ENCODE data around the gene KCNJ15.

Gene KCNJ15

DNA sequence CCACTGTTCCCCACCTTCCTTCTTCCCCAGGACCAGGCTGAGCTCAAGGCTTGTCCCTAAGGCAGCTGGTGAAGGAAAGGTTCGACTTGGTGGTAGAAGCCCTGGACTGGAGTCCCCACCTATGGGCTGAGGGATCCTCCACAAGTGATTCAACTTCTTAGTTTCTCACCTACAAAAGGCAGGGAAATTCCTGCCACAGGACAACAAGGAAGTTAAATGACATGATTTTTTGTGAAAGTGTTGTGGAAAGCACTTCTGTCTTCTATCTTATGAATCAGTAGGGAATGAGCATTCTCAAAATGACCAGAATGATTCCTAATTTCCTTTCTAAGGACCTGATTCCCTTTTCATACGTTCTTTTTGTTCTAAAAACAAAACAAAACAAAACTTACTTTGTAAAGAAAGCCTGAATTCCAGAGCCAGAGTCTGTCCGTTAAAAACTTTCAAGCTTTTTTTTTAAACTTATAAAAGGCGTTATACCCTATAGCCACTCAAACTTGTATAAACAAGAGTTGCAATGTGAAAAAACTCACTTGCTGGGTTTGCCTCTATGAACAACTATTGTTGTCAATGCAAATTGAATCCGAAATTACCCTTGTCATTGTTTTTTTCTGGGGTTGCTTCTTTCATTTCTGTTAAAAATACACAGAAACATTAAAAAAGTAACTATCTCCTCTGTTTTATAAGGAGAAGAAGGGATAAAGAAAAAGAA, 12.2 kb downstream of the KCNJ15 start:
- no peak for DNase-seq

DNA sequence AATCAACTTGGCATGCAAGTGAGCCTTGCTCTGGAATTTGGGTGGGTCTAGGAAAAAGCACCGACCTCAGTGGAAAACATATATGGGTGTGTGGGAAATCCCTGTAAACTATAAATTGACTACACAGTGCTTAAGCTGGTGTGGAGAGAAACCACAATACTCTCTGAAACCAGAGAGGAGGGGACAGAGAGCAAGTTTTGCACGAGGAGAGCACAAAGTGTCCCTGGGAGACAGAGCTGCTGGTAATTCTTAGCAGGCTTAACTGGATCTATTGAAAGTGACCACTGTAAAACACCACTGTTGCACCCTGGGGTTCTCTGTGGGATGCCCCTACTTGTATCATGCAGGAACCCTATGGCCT, 12.8 kb downstream of the KCNJ15 start:
- DNase-seq = no peak

DNA sequence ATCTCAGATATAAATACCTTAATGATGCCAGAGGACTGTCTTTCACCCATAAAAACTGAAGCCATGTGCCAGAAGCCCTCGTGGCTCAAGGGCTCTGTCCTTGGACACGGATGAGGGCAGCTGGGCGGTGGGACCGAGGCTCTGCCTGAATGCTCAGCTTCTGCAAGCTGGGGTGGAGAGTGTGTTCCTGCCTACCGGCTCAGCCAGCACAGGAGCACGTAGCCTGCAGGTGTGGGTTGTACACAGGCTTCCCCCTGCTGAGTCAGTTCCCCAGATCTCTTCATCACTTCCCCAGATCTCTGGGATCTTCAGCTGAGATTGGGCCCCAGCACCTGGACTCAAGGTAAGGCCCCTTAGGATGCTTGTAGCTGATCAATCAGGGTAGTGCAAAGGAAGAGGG, 15.4 kb downstream of the KCNJ15 start:
- no peak for DNase-seq

DNA sequence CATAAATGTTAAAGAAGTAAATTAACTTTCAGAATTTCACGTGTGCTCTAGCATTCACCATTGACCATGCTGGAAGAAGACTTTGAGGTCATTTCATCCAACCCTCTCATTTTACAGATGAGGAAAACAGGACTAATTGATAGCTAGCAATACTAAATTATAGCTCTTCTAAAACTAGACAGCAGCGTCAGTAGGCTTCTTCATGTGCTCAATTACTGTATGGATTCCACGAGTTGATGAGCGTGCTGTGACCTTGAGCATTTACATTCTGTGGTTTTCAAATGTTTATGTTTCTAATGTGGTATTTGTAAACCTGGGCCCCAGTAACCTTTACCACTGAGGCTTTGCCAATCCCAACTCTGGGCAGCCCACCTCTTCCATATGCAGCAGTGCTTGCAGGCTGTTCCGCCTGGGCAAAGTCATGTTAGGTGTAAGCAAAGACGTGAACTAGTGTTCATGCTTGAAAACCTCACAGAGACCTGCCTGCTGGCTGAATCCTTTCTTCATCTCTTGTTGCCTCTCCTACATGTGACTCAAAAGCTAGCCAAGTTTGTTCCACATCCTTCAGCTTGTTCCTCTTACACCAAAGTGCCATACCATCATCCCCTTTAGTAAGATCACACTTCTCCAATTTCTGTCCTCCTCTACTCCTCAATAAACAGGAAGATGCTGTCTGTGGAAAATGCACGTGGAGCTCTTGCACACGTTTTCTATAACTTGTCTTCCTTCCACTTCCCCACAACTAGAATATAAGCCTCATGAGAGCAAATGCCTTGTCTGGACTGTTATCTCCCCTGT, 17.2 kb downstream of the KCNJ15 start:
- no peak for DNase-seq

DNA sequence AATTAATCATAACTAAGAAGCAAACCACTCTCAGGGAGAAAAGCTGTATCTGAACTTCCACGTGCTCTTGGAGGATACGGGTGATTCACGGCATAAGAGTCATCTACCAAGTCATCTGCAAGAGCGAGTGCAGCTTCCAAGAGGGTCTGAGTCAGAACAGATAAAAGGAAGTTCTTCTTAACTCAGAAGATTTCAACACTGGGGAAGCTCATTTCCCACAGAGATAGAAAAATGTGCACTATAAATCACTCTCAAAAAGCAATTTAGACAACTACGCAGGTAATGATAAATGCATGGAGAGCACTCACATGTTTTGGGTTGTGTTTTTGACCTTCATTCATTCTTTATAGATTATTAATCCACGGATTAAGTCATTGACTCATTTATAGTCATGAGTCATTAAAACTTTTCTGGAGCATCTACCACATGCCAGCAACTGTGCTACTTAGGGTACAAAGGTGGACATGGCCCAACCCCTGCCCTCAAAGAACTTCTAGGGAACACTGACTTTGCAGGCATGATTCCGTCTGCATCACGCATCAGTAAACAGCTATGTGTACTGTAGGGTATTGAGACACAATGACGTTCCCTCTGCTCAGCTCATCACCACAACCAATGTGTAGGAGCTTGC, 20.8 kb downstream of the KCNJ15 start:
- no peak for DNase-seq

DNA sequence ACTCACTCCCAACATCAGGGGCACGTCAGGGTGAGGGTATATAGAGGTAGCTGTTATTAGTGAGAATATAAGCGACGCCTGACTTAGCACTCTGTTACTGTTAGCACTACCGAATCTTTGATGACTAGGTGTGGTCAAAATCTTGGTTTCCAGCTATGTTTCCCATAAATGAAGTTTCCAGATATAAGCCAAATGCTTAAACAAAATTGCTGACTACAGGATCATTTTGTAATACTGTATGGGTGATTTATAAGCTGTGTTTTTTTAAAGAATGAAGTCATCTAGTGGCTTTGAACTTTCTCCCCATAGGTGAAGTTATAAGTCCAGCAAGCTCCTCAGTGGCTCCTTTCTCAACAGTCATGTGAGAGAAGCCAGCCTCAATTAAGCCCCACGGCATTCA, 23.7 kb downstream of the KCNJ15 start:
- DNase-seq = no peak

DNA sequence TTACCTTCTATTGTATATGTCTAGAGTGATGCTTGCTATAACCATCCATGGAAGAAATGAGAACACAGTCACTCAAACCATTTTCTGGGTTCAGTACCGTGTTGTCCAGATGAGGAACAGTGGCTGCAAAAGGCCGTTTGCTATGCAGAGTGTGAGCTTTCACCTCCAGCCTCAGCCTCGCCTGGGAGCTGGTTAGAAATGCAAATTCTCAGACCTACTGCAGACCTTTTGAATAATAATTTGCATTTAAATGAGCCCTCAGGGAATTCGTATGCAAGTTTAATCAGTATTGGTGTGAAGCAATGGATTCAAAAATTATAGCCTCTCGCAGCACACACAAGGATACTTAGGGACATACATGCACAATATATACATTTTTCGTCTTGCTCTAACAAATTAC, 24.1 kb downstream of the KCNJ15 start:
- DNase-seq = no peak

DNA sequence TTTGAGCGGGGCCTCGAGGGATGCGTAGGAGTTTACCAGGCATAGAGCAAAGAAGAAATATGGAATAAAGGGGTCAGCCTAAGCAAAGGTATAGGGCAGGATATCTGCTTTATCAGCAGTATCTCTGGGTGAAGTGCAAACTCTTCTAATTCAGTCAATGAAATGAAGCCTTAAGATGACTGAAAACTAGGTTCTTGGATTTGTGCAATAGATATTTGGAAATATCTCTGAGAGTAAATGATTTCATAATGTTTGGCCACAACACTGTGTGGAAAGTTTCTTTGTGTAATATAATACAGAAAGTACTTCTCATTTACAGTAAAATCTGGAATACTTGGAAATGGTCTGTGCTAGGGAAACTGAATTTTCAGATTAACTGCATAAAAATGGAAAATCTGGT, 26.1 kb downstream of the KCNJ15 start:
- no peak for DNase-seq

DNA sequence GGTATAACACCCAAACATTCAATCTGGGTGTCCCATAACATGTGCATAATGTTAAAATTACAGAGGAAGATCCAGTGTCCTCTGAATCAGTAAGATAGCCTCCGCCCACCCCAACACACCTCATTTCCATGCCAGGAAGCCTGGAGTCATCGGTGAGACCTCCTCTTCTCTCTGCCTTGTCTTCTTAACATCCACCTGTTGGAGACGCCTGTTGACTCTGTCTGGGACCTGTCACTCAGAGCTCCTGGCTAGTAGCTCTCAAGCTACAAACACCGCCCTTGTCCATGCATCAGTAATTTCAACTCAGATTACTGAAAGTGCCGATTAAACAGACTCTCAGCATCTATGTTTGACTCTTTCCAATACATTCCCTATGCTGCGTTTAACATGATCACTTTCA, 27.4 kb downstream of the KCNJ15 start:
- DNase-seq = no peak

DNA sequence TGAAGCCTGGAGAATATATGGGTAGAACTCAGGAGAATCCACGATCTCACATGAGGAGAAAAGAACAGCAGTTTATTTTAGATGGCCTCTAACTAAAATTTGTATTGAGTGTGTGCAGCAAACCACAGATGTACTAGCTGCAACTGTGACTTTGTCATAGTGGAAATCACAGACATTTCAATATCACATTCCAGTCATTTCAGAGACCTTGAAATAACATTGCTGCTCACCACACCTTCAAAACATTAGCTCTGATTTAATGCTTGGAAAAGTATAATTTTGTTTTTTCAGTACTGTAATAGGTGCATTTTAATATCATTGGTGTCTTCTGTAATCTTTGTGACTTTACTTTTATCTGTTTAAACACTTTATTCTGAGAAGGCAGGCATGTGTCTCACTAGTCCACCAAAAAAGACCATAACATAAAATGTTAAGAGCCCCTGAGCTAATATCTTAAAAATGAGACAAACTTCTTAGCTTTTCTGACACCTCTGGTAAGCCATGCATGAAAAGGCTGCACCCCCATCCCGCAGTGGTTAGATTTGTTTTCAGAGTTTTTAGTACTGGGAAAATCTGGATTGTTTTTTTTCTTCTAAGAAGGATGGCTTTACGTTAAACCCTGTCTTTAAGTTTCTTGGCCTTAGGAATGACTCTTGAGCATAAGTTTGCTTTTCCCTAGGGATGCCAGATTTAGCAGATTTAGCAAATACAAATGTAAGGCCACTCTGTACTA, 30.1 kb downstream of the KCNJ15 start:
- DNase-seq = no peak

DNA sequence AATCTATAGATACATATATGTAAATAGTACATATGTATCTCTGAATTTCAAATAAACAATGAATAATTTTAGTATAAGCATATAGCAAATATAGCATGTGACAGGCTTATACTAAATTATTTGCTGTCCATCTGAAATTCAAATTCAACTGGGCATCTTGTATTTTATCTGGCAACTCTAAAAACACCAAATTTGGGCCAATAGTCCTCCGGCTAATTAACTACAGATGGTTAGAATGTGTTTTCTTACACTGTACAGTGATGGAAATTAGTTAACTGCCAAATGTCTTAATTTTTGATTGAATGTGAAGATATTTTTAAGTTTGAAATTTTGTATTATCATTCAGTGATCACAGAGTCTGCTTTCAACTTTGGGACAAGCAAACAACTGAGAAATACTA, 30.7 kb downstream of the KCNJ15 start:
- DNase-seq = no peak

DNA sequence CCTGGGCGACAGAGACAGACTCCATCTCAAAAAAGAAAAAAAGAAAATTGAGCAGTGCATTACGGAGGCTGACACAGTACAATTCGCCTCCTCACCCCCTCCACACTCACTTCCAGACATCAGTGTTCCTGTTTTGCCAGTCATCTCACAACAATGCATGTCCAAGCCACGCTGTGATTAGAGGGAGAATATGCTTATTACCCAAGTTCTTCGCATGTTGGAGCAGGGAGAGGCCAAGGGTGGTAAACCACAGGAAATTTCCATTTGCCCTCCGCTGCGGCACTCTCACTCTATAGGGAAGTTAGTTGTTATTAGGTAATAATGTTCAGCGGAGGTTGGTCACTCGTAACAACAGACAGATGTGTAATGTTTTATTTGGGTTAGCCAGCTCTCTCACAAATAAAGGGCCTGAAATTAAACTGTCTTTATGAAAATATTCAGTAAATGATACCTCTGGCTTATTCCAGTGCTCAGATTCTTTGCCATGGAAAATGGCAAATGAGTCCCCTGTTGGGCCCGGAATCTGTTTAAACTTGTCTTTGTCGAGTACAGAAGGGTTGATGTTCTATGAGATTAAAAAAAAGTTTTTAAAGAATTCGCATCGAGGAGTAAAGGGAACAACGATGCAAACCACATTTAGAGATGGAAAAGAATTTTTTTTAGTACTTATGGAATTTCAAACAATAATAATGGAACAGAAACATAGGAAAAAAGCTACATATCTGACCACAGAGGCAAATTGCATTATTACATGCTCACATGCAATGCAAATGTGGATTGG, 33.1 kb downstream of the KCNJ15 start:
- no peak for DNase-seq

DNA sequence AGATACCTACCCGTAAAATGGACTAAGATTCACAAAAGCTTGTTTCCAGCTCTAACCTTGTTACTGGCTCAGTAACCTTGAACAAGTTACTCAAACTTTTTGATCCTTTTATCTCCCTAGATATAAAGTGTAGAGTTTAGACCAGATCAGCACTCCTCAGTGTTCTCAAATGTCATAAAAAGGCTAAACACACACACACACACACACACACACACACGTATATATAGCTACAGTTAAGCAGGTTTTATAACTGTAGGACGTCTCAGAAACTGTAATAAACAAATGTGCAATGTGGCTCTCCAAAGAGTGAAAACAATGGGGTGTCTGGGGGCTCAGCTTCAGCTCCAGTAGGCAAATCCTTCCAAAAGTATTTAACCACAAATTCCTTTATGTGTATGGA, 34.0 kb downstream of the KCNJ15 start:
- no peak for DNase-seq

DNA sequence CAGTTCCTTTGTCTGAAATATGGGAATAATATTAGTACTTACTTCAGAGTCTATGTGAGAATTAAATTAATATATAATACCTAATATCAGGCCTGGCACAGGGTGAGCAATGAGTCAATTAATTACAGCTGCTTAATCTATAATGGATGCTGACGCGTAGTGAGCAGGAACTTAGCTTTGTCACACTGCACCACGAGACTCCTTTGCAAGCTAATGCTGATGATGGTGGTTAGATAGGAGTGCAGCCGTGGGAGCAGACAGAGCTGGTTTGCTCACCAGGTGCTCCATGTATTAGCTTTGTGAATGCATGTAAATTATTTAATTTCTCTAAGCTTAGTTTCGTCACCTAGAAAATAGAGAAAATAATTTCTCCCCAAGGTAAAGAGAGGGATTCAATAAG, 35.1 kb downstream of the KCNJ15 start:
- DNase-seq = no peak

DNA sequence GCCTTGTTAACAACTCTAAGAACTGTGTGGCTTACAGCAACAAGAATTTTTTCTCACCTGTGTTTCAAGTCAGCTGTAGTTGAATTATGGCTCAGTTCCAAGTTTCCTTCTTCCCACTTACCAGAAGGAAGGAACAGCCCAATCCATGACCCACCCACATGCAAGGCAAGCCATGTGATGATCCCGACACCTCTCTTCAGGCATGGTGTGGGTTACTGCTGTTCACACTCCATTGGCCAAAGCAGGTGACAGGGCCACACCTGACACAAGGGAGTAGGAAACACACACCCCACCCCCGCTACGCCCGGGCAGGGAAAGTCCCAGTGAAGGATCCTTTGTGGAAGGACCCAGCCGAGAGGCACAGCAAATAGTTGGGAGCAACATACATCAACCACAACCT, 36.3 kb downstream of the KCNJ15 start:
- no peak for DNase-seq

DNA sequence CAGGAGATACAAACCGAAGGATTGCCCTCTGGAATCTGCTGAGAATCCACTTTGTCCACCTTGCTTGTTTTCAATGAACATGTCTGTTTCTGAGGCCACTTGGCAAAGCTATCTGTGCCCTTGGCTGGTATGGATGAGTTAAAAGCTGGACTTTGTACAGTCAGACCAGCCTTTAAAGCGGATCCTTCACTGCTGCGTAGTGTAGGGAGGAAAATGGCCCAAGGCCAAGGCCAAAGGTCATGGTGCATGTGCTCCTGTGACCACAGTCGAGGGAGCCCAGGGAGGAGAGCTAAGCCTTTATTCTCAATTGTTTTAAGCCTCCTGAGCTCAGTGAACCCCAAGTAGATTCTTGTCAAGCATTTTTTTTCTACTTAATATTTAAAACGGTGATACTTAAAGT, 37.0 kb downstream of the KCNJ15 start:
- no peak for DNase-seq

DNA sequence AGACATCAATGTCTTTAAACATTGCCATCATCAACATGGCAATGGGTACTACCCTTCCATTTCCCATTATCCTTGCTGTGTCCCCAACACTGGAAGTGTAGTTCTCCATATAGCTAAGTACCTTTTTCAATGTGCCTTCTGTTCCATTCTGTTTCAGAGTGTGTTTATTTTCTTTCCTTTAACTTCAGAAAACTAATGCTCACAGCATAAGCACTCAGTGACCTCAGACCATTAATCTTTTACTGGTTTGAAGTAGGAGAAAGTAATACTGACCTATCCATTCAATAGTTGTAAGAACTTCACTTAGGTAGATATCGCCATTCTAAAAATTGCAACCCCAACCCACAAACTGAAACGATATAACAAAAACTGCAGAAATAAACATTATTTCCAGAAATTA, 37.8 kb downstream of the KCNJ15 start:
- DNase-seq = no peak

DNA sequence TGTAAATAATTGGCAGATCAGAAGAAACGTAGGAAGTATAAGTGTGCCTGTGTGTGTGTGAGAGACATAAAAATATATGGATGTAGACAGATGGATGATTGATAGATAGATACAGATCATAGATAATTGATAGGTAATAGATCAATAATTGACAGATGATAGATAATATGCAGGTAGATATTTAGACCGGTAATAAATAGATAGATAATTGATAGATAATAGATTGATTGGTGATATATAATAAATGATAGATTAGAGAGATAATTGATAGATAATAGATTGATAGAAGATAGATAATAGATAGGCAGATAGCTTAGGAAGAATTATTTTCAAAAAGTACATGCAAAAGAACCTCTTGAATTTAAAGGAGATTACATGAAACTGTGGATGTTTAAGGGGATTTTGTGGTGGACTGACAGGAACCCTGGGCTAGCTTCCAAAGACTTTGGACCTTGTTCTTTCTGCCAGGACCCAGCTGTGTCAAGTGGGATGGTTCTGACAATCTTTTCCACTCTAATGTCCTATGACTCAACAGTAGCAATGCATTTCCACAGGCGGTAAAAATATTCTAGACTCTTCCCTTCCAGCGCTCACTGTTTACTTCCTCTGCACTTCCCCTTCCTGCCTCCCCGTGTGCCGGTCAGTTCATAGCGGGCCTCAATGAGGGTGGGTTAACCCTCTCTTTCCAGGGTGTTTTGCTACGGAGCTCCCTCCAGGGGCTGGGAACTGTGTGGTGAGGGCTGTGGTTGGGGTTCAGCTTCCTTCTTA, 39.4 kb downstream of the KCNJ15 start:
- no peak for DNase-seq

DNA sequence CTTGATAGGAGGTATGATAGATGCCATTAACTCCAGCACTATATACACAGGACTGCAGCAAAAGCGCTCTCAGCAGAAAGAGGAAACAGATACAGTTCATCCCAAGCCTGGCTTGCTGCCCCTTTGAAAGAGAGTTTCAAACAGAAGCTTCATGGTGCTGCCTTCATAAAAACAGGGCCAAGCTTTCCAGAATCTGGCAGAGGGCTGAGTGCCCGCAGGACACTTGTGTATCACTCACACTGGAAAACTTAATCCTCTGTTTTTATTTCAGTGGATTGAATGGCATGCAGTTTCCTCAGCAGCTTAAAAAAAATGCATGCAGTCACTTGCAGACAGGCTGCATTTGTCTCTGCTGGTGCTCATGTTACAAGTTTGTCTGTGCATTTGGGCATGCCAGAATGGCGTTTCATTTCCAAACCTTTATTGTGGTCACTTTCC, 40.4 kb downstream of the KCNJ15 start:
- DNase-seq = no peak

DNA sequence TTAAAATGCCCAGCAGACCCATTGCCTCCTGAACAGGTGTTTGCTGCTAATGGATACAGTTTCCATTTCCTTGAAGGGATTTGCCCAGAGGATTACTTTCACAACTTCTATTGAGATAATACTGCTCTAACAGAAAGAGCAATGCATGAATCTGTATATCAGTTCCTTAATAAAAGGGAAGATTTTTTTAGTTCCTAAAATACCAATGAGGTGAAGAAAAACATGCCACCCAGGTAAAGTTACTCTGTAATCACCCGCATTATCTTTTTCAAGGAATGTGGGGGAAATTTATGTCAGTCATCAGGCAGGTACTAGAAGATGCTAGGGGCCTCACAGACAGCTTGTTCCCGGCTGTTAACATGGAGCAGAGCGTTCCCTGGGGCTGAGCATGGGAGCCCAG, 41.1 kb downstream of the KCNJ15 start:
- DNase-seq = no peak

DNA sequence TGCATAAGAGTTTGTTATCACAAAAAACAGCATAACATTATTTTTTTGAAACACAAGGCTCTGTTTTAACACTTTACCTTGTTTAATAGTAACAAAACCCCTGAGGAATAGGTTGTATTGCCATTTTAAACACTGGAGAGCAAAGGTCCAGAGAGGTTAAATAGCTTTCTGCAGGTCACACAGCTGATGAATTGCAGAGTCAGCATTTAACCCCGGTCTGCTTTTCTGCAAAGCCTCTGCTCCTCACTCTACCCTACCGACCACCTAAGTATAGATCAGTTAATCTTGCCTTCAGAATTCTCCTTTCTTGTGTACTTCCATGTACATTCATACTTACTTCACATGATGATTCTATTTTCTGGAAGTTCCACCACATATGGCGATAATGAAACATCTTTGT, 42.0 kb downstream of the KCNJ15 start:
- DNase-seq = no peak

DNA sequence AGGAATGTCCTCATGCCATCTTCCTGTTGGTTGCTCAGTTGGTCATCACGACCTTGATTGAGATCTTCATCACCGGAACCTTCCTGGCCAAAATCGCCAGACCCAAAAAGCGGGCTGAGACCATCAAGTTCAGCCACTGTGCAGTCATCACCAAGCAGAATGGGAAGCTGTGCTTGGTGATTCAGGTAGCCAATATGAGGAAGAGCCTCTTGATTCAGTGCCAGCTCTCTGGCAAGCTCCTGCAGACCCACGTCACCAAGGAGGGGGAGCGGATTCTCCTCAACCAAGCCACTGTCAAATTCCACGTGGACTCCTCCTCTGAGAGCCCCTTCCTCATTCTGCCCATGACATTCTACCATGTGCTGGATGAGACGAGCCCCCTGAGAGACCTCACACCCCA, 42.9 kb downstream of the KCNJ15 start:
- DNase-seq = no peak
